ENCODE measurements around the gene PHLPP1.

Gene PHLPP1

GRCh38 chr18:62852851-62853250, 137.5 kb downstream of the PHLPP1 start:
- in situ Hi-C loops (cut with MboI; ENCODE audit: low sequenced_read_pairs, unreplicated experiment) = no loop called here
- DNase-seq (ENCODE audit: low spot score) = no peak
- TF ChIP-seq CTCF (IDR thresholded peaks at IDR 0.05; ENCODE audit: borderline replicate concordance, control extremely low read depth, extremely low read depth, insufficient read depth, missing control alignments) = no peak

GRCh38 chr18:62856294-62856693, 141.0 kb downstream of the PHLPP1 start:
- no peak for TF ChIP-seq CTCF (IDR thresholded peaks at IDR 0.05; ENCODE audit: borderline replicate concordance, control extremely low read depth, extremely low read depth, insufficient read depth, missing control alignments)
- in situ Hi-C loops (cut with MboI; ENCODE audit: low sequenced_read_pairs, unreplicated experiment) = no loop called here
- DNase-seq (ENCODE audit: low spot score) = no peak

GRCh38 chr18:62857263-62857976, 142.1 kb downstream of the PHLPP1 start:
- in situ Hi-C loops (cut with MboI; ENCODE audit: low sequenced_read_pairs, unreplicated experiment) = no loop called here

GRCh38 chr18:62860062-62860461, 144.7 kb downstream of the PHLPP1 start:
- no peak for TF ChIP-seq CTCF (IDR thresholded peaks at IDR 0.05; ENCODE audit: borderline replicate concordance, control extremely low read depth, extremely low read depth, insufficient read depth, missing control alignments)
- DNase-seq (ENCODE audit: low spot score) = no peak
- in situ Hi-C loops (cut with MboI; ENCODE audit: low sequenced_read_pairs, unreplicated experiment) = no loop called here

More at GRCh38 chr18:62857263-62857976, 142.1 kb downstream of the PHLPP1 start:
- TF ChIP-seq CTCF (IDR thresholded peaks at IDR 0.05; ENCODE audit: borderline replicate concordance, control extremely low read depth, extremely low read depth, insufficient read depth, missing control alignments) = no peak
- DNase-seq (ENCODE audit: low spot score) = no peak

- TF ChIP-seq CTCF (IDR thresholded peaks at IDR 0.05; ENCODE audit: borderline replicate concordance, control extremely low read depth, extremely low read depth, insufficient read depth, missing control alignments) = no peak
- in situ Hi-C loops (cut with MboI; ENCODE audit: low sequenced_read_pairs, unreplicated experiment) = no loop called here
- DNase-seq (ENCODE audit: low spot score) = no peak
Measured at GRCh38 chr18:62862466-62862865, 147.1 kb downstream of the PHLPP1 start.

GRCh38 chr18:62863579-62864001, 148.2 kb downstream of the PHLPP1 start:
- no peak for DNase-seq (ENCODE audit: low spot score)
- in situ Hi-C loops (cut with MboI; ENCODE audit: low sequenced_read_pairs, unreplicated experiment) = no loop called here

More at GRCh38 chr18:62863579-62864001, 148.2 kb downstream of the PHLPP1 start:
- TF ChIP-seq CTCF (IDR thresholded peaks at IDR 0.05; ENCODE audit: borderline replicate concordance, control extremely low read depth, extremely low read depth, insufficient read depth, missing control alignments) = no peak

Measured in GM13976 (cell line).